GM12878 (cell line): ENCODE data around the gene MPDZ. TPM values are rescaled to one million over a fixed set of nuclear protein-coding genes. Genes with fewer than 3 reads are reported as not detected.

Experiments
- ATAC-seq: fragments of 200-7000 bp; cut with Tn5 transposase; 3 replicates; pipeline ENCODE4 v1.9.1; 2020; ENCODE audit warnings: mild to moderate bottlenecking, moderate library complexity
- BruUV-seq: library from RNA; stranded (reverse); fragments of 400-500 nt; replicated peaks from 2 replicates; lab custom pipeline; 2021; lab: Mats Ljungman, UMichigan
- CTCF ChIA-PET: fragments of 300-600 bp; sonication (Branson Sonifier 250); formaldehyde crosslinking; extraction: SDS; loops from one replicate; lab custom pipeline; 2021; ENCODE audit warnings: inconsistent platforms; lab: Yijun Ruan, JAX
- POLR2A ChIA-PET: fragments of 350-600 bp; formaldehyde crosslinking; extraction: SDS; loops from one replicate; lab custom pipeline; 2021; ENCODE audit warnings: inconsistent platforms; lab: Charles Lee
- RAD21 ChIA-PET: fragments of 300-600 bp; sonication (Branson Sonifier 250); formaldehyde crosslinking; loops from one replicate; lab custom pipeline; 2023; ENCODE audit warnings: antibody characterized with exemption; ENCODE audit not compliant: unreplicated experiment; lab: Charles Lee
- SMC1A ChIA-PET: fragments of 300-600 bp; sonication (Branson Sonifier 250); formaldehyde crosslinking; loops from one replicate; lab custom pipeline; 2023; ENCODE audit not compliant: unreplicated experiment, uncharacterized antibody; lab: Charles Lee
- DNase-seq: peaks from one replicate; pipeline ENCODE4 v3.0.0-alpha.2; 2011; ENCODE audit warnings: low read depth, low spot score
- FAIRE-seq: peaks from 3 replicates; lab custom pipeline; 2011; peaks lifted over from hg19 to GRCh38; lab: Jason Lieb, UNC
- H2AFZ ChIP-seq: 2 replicates; pipeline ENCODE4 v1.6.0; 2011; ENCODE audit warnings: low read depth, low read length, control low read depth; ENCODE audit not compliant: control insufficient read depth
- H3K27ac ChIP-seq: 2 replicates; pipeline ENCODE4 v1.5.1; 2011; ENCODE audit warnings: control low read depth; ENCODE audit not compliant: control insufficient read depth, insufficient read depth
- H3K27me3 ChIP-seq, 2 experiments: replicated peaks in 1 of 2; 2 replicates each; pipeline versions ENCODE4 v1.6.0 to v1.6.1; 2011; ENCODE audit warnings: low read length in 1 of 2; ENCODE audit not compliant: control insufficient read depth in 2 of 2, insufficient read depth in 2 of 2
- H3K36me3 ChIP-seq, 2 experiments: 2 replicates each; pipeline ENCODE4 v1.5.1; 2011; ENCODE audit warnings: low read length in 1 of 2; ENCODE audit not compliant: control insufficient read depth in 2 of 2, insufficient read depth in 2 of 2
- H3K4me1 ChIP-seq: 2 replicates; pipeline ENCODE4 v1.6.1; 2011; ENCODE audit warnings: mild to moderate bottlenecking, low read length, moderate library complexity, mixed read lengths; ENCODE audit not compliant: control insufficient read depth, insufficient read depth
- H3K4me2 ChIP-seq: 2 replicates; pipeline ENCODE4 v1.6.0; 2011; ENCODE audit warnings: control low read depth; ENCODE audit not compliant: control insufficient read depth, insufficient read depth
- H3K4me3 ChIP-seq: fragments of 200-600 bp; sonication (generic); 2 replicates; pipeline ENCODE4 v1.5.1; 2016
- H3K79me2 ChIP-seq: 2 replicates; pipeline ENCODE4 v1.6.0; 2011; ENCODE audit warnings: low read length; ENCODE audit not compliant: control insufficient read depth, insufficient read depth
- H3K9ac ChIP-seq: 2 replicates; pipeline ENCODE4 v1.8.0; 2011; ENCODE audit warnings: low read length, control low read depth, mixed read lengths; ENCODE audit not compliant: control insufficient read depth, insufficient read depth
- H3K9me3 ChIP-seq: replicated peaks from 3 replicates; pipeline ENCODE4 v1.5.1; 2011; ENCODE audit warnings: mild to moderate bottlenecking, low read length; ENCODE audit not compliant: control insufficient read depth, insufficient read depth
- H4K20me1 ChIP-seq: 2 replicates; pipeline ENCODE4 v1.6.0; 2011; ENCODE audit not compliant: control insufficient read depth, insufficient read depth
- BCL11A ChIP-seq: IDR thresholded peaks from 2 replicates; pipeline ENCODE4 v1.6.1; 2011; ENCODE audit warnings: low read depth, low read length
- CEBPB ChIP-seq, 2 experiments: fragments of 150-350 bp in 1 of 2; IDR thresholded peaks; 2 replicates each; pipeline ENCODE4 v1.6.1; 2012 to 2014; ENCODE audit warnings: low read depth in 2 of 2, low read length in 2 of 2, borderline replicate concordance in 1 of 2, inconsistent platforms in 1 of 2
- RFX5 ChIP-seq: IDR thresholded peaks from 2 replicates; pipeline ENCODE4 v1.6.1; 2011; ENCODE audit warnings: low read depth, low read length, improper control_type of control experiment
- SMC3 ChIP-seq: IDR thresholded peaks from 2 replicates; pipeline ENCODE4 v1.6.1; 2011; ENCODE audit warnings: low read length, improper control_type of control experiment, borderline replicate concordance
- TCF12 ChIP-seq: IDR thresholded peaks from 2 replicates; pipeline ENCODE4 v1.6.1; 2011; ENCODE audit warnings: low read depth, mild to moderate bottlenecking, low read length
- ZNF384 ChIP-seq: IDR thresholded peaks from 2 replicates; pipeline ENCODE4 v1.6.1; 2012; ENCODE audit warnings: low read depth, mild to moderate bottlenecking, low read length, improper control_type of control experiment, borderline replicate concordance
- WGBS: methylation state at CpG from one replicate; pipeline ENCODE4 v1.1.6; 2016; ENCODE audit warnings: low lambda C conversion rate; ENCODE audit not compliant: insufficient replicate concordance, insufficient coverage; ENCODE audit errors: missing lambda C conversion rate; 5-methylcytosine and 5-hydroxymethylcytosine counted together
- in situ Hi-C: fragments of 300-500 bp; cut with MboI; formaldehyde crosslinking; loops from 9 replicates; pipeline ENCODE4 v1.14.3; 2018; ENCODE audit warnings: mixed read lengths
- intact Hi-C: fragments of 100-400 bp; cut with micrococcal nuclease; formaldehyde crosslinking; loops from one replicate; pipeline ENCODE4 v1.14.2; 2022; ENCODE audit not compliant: unreplicated experiment
- polyA plus RNA-seq, 11 experiments: library from polyadenylated mRNA; depleted of rRNA in 4 of 11; unstranded in 6 of 11; stranded (reverse) in 5 of 11; fragments of >200 nt; fragmentation: Nextera tagmentation in 4 of 11; fragmentation: Illumina TruSeq in 1 of 11; extraction: Ambion mirVana in 4 of 11; extraction: Trizol in 1 of 11; gene quantifications; 1 replicate in 1 of 11; 2 replicates in 10 of 11; pipeline versions ENCODE4 v1.2.1 to v1.2.3, GENCODE V29; 2011 to 2016; ENCODE audit warnings: inconsistent platforms in 2 of 11, missing spikeins in 2 of 11, low read depth in 1 of 11
- total RNA-seq, 4 experiments: library from RNA; depleted of rRNA in 3 of 4; stranded (reverse); fragments of >200 nt in 3 of 4; fragmentation: Illumina TruSeq in 1 of 4; extraction: Trizol in 1 of 4; gene quantifications; 2 replicates each; pipeline versions ENCODE4 v1.2.1 to v1.2.3, GENCODE V29; 2013 to 2021
- TF ChIP-seq, protein P1 (sequence below): IDR thresholded peaks from 2 replicates; pipeline ENCODE4 v1.6.1; 2012; ENCODE audit warnings: mild to moderate bottlenecking, low read depth, low read length
- TF ChIP-seq, protein P2 (sequence below): fragments of 450-650 bp; IDR thresholded peaks from 2 replicates; pipeline ENCODE4 v1.6.1; 2018; ENCODE audit warnings: borderline replicate concordance, mild to moderate bottlenecking; ENCODE audit not compliant: partially characterized antibody

Gene MPDZ
- total and polyA plus RNA-seq, 10 of the 15 experiments (the other 5 are each of a cell fraction or from before 2014, with no cell fraction given) = 0.36 TPM; not detected in 9

DNA sequence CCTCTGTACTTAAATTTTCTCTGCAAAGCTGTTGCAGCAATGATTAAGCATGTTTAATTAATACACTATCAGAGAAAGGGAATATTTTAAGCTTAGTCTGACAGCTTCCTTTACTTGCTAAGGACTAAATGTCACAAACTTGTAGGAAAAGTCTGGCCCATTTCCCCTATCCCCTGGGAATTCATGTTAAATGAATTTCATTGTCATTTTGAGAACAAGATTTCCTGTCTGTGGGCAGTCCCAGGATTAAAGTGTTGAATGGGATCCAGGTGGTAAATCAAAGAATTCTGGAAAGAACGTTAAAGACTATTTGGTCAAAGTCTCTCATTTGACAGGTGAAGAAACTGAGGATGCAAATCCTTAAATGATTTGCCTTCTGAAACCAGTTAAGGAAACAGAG, 214.8 kb downstream of the MPDZ start:
- no peak overlapping the region for H3K27ac ChIP-seq
- H2AFZ ChIP-seq = no peak overlapping the region
- no peak overlapping the region for H3K4me2 ChIP-seq
- ChIA-PET POLR2A (no interaction called here), CTCF (no interaction called here), RAD21 (no interaction called here), SMC1A (interaction anchor here (0.6 kb wide), 1 partner anchor 246 kb away, joined by 3 read pairs; no protein-coding TSS in a partner anchor)
- in situ Hi-C loops (loop anchor here (5.0 kb wide), 1 partner anchor 37 kb away; no protein-coding TSS in a partner anchor), intact Hi-C loops (no loop called here)
- H3K9me3 ChIP-seq = no peaks in the 10 kb centered on the region
- TF ChIP-seq TCF12 (no peak), SMC3 (no peak), BCL11A (no peak), CEBPB (IDR thresholded peaks at IDR 0.05; ENCODE audit: borderline replicate concordance in 1 of 2, low read depth in 2 of 2, low read length in 2 of 2) (no peak), ZNF384 (no peak), RFX5 (no peak)
- TF ChIP-seq, protein P1, sequence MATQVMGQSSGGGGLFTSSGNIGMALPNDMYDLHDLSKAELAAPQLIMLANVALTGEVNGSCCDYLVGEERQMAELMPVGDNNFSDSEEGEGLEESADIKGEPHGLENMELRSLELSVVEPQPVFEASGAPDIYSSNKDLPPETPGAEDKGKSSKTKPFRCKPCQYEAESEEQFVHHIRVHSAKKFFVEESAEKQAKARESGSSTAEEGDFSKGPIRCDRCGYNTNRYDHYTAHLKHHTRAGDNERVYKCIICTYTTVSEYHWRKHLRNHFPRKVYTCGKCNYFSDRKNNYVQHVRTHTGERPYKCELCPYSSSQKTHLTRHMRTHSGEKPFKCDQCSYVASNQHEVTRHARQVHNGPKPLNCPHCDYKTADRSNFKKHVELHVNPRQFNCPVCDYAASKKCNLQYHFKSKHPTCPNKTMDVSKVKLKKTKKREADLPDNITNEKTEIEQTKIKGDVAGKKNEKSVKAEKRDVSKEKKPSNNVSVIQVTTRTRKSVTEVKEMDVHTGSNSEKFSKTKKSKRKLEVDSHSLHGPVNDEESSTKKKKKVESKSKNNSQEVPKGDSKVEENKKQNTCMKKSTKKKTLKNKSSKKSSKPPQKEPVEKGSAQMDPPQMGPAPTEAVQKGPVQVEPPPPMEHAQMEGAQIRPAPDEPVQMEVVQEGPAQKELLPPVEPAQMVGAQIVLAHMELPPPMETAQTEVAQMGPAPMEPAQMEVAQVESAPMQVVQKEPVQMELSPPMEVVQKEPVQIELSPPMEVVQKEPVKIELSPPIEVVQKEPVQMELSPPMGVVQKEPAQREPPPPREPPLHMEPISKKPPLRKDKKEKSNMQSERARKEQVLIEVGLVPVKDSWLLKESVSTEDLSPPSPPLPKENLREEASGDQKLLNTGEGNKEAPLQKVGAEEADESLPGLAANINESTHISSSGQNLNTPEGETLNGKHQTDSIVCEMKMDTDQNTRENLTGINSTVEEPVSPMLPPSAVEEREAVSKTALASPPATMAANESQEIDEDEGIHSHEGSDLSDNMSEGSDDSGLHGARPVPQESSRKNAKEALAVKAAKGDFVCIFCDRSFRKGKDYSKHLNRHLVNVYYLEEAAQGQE = no peak
- TF ChIP-seq, protein P2, sequence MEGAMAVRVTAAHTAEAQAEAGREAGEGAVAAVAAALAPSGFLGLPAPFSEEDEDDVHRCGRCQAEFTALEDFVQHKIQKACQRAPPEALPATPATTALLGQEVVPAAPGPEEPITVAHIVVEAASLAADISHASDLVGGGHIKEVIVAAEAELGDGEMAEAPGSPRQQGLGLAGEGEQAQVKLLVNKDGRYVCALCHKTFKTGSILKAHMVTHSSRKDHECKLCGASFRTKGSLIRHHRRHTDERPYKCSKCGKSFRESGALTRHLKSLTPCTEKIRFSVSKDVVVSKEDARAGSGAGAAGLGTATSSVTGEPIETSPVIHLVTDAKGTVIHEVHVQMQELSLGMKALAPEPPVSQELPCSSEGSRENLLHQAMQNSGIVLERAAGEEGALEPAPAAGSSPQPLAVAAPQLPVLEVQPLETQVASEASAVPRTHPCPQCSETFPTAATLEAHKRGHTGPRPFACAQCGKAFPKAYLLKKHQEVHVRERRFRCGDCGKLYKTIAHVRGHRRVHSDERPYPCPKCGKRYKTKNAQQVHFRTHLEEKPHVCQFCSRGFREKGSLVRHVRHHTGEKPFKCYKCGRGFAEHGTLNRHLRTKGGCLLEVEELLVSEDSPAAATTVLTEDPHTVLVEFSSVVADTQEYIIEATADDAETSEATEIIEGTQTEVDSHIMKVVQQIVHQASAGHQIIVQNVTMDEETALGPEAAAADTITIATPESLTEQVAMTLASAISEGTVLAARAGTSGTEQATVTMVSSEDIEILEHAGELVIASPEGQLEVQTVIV = no peak
- no peak overlapping the region for H3K4me3 ChIP-seq
- H4K20me1 ChIP-seq = no peaks in the 10 kb centered on the region
- H3K4me1 ChIP-seq = no peaks in the 10 kb centered on the region
- DNase-seq (no peak), FAIRE-seq (no peak), ATAC-seq (no peak)
- no peaks in the 10 kb centered on the region for H3K79me2 ChIP-seq
- BruUV-seq = no TSS peak
- 6% methylated on average over 1 of the region's 1 CpG for WGBS
- no peak overlapping the region for H3K9ac ChIP-seq
- H3K36me3 ChIP-seq = no peaks in the 10 kb centered on the region
- no peaks in the 10 kb centered on the region for H3K27me3 ChIP-seq
